HPDE6-E6E7 (cell line): ENCODE results near the gene ABCA13.

Source experiments
- DNase-seq: peaks from one replicate; pipeline ENCODE4 v3.0.0; 2011; ENCODE audit warnings: missing footprints; ENCODE audit errors: extremely low spot score

The ABCA13 gene

GRCh38 chr7:48299580-48300169 is 128.4 kb downstream of the ABCA13 start:
- peak; percentile 45 for DNase-seq

GRCh38 chr7:48300301-48300700 is 129.0 kb downstream of the ABCA13 start:
- DNase-seq = no peak

- DNase-seq = no peak
Measured at GRCh38 chr7:48301201-48301600, 129.9 kb downstream of the ABCA13 start.

- DNase-seq = no peak
Measured at GRCh38 chr7:48304641-48305040, 133.4 kb downstream of the ABCA13 start.

GRCh38 chr7:48305661-48306060 is 134.4 kb downstream of the ABCA13 start:
- no peak for DNase-seq

GRCh38 chr7:48307041-48307714 is 135.9 kb downstream of the ABCA13 start:
- DNase-seq = no peak

GRCh38 chr7:48309720-48310119 is 138.5 kb downstream of the ABCA13 start:
- DNase-seq = no peak

GRCh38 chr7:48311464-48312100 is 140.3 kb downstream of the ABCA13 start:
- no peak for DNase-seq

GRCh38 chr7:48312151-48312550 is 140.9 kb downstream of the ABCA13 start:
- no peak for DNase-seq

GRCh38 chr7:48316768-48317167 is 145.5 kb downstream of the ABCA13 start:
- DNase-seq = no peak

- no peak for DNase-seq
Measured at GRCh38 chr7:48317360-48317759, 146.1 kb downstream of the ABCA13 start.

- DNase-seq = no peak
Measured at GRCh38 chr7:48321319-48322010, 150.2 kb downstream of the ABCA13 start.

- peak; percentile 55 for DNase-seq
Measured at GRCh38 chr7:48337012-48337621, 165.9 kb downstream of the ABCA13 start.

GRCh38 chr7:48337781-48338180 is 166.5 kb downstream of the ABCA13 start:
- no peak for DNase-seq

GRCh38 chr7:48347230-48347825 is 176.1 kb downstream of the ABCA13 start:
- no peak for DNase-seq

- DNase-seq = no peak
Measured at GRCh38 chr7:48350515-48350914, 179.3 kb downstream of the ABCA13 start.

- peak; percentile 22 for DNase-seq
Measured at GRCh38 chr7:48351900-48352299, 180.6 kb downstream of the ABCA13 start.

GRCh38 chr7:48355346-48355745 is 184.1 kb downstream of the ABCA13 start:
- DNase-seq = no peak

GRCh38 chr7:48360574-48360973 is 189.3 kb downstream of the ABCA13 start:
- no peak for DNase-seq

GRCh38 chr7:48363174-48363573 is 191.9 kb downstream of the ABCA13 start:
- DNase-seq = no peak

GRCh38 chr7:48365010-48365409 is 193.8 kb downstream of the ABCA13 start:
- no peak for DNase-seq

- peak; percentile 79 for DNase-seq
Measured at GRCh38 chr7:48366096-48366495, 194.8 kb downstream of the ABCA13 start.
